GM19351 (cell line): ENCODE measurements around the gene F2RL1.
"Not testable (repeated sequence)": the region's sequence is repeated elsewhere in the genome, so short reads cannot be mapped to it uniquely, and the experiment has no call there.

Source experiments
- ATAC-seq: cut with Tn5 transposase; IDR thresholded peaks from one replicate; pipeline ENCODE4 v1.9.1; 2021; ENCODE audit warnings: mild to moderate bottlenecking, moderate library complexity; ENCODE audit not compliant: unreplicated experiment

F2RL1 gene, protein sequence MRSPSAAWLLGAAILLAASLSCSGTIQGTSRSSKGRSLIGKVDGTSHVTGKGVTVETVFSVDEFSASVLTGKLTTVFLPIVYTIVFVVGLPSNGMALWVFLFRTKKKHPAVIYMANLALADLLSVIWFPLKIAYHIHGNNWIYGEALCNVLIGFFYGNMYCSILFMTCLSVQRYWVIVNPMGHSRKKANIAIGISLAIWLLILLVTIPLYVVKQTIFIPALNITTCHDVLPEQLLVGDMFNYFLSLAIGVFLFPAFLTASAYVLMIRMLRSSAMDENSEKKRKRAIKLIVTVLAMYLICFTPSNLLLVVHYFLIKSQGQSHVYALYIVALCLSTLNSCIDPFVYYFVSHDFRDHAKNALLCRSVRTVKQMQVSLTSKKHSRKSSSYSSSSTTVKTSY

GRCh38 chr5:76818844-76819831, at the start of gene F2RL1:
Gene F2RL1, plus strand, starts transcription at chr5:76819030. Its CDS starts 153 bp downstream, at chr5:76819183.
- no peak for ATAC-seq

- not testable (repeated sequence) for ATAC-seq
Measured at GRCh38 chr5:76771041-76771440, 47.8 kb upstream of the F2RL1 start.

DNA sequence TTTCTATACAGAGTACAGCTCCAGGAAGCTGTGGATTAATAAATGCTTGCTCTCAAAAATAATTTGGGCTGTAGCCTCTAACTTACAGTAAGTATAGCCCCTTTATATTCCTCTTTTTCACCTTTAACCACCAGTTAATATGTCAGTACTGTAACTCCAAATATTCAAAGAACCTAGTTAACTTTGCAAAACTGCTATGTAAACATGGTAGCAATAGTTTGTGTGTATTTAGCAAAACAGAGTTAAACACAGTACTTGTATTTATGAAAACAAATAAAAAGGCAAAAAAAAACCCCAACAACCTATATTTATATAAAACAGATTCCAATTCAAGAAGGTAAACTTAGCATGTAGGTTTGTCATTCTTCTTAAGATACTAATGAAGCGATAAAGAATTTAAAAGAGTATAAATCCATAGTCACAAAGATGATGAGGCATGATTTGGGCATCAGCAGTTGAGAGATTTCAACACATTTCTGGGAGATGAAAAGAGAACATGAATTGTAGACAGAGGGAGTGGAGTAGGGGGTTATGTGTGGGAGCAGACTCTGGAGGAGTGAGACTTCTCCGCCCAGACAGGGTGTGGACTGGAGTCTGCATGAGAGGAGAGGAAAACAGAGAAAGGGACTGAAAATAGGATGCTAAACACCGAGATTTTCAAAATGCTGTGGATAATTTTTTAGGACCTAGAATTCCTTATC, 47.0 kb upstream of the F2RL1 start:
- no peak for ATAC-seq

GRCh38 chr5:76775921-76776320, 42.9 kb upstream of the F2RL1 start:
- ATAC-seq, result no peak

- ATAC-seq, result no peak
Measured at GRCh38 chr5:76776391-76776790, 42.4 kb upstream of the F2RL1 start.

- not testable (repeated sequence) for ATAC-seq
Measured at GRCh38 chr5:76780616-76781015, 38.2 kb upstream of the F2RL1 start.

- ATAC-seq, result no peak
Measured at GRCh38 chr5:76781775-76782174, 37.1 kb upstream of the F2RL1 start.

GRCh38 chr5:76782444-76782843, 36.4 kb upstream of the F2RL1 start:
- ATAC-seq, result no peak

- ATAC-seq, result no peak
Measured at GRCh38 chr5:76787237-76787636, 31.6 kb upstream of the F2RL1 start.

DNA sequence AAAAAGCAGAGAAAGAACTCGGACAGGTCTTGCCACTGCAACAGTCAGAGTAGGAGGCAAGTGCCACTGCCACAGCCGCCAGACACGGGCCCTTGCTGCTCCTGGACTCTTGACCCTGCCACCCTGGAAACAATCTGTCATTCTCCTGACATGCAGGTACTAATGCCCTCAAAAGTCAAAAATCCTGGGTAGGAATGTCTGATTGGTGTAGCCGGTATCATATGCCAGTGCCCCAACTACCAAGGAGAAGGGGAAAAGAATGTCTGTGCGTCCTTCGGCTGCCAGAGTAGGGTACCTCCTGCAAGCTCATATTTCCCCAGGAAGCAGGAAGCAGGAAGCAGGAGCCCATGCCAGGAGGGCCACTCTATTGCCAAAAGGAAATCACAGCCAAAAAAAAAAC, 30.5 kb upstream of the F2RL1 start:
- ATAC-seq, result no peak

DNA sequence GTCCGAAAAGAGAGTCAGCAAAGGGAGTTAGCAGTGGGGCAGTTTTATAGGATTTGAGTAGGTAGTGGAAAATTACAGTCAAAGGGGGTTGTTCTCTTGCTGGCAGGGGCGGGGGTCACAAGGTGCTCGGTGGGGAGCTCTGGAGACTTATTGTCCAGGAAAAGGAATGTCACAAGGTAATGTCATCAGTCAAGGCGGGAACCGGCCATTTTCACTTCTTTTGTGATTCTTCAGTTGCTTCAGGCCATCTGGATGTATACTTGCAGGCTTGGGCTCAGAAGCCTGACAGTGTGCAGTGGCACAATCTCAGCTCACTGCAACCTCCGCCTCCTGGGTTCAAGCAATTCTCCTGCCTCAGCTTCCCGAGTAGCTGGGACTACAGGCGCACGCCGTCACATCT, 29.6 kb upstream of the F2RL1 start:
- not testable (repeated sequence) for ATAC-seq

GRCh38 chr5:76789991-76790581, 28.7 kb upstream of the F2RL1 start:
- ATAC-seq, result no peak

DNA sequence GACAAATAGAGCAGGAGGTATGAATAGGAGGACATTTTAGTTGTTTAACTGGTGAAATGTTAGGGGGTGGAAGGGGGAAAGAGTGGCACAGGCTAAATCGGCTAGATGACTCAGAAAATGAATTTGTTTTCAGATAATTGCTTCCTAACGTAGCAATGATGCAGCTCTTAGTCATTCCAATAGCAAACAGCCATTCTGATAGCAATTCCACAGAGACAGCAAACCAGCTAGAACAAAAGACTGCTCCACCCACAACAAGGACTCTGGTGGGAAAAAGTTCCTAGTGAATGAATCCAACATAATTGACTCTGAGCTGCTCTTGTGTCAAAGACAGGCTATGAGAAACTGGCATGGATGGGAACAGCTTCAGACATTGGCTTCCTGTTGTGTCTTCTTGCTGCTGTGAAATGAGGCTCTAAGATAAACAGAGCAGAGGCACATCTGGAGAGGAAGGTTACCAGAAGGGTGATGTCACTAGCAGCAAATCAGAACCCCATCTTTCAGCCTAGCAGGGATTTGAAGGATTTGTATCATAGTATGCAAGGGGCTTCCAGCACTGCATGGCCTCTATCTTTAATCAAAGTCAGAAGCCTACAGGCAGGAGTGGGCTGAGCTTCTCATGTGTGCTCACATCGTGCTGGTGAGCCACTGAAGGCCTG, 28.1 kb upstream of the F2RL1 start:
- ATAC-seq, result no peak

GRCh38 chr5:76791461-76791860, 27.4 kb upstream of the F2RL1 start:
- ATAC-seq, result no peak

DNA sequence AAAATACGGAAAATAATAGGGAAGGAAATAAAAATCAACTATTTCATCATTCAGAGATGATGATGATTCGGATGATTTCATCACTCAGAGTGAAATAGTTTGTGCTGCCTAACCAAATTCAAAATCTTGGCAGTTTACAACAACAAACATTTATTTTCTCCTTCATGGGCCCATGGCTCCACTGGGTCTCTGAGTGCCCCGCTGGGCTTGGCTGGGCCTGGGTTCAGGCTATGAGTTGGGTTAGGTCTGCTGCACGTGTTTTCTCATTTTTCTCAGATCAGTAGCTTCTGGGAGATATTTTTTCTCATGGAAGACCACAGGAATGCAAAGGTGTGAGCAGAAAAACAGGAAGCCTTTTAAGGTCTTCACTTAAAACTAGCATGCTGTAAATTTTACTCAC, 24.0 kb upstream of the F2RL1 start:
- ATAC-seq, result no peak

GRCh38 chr5:76799588-76799987, 19.2 kb upstream of the F2RL1 start:
- ATAC-seq, result no peak

DNA sequence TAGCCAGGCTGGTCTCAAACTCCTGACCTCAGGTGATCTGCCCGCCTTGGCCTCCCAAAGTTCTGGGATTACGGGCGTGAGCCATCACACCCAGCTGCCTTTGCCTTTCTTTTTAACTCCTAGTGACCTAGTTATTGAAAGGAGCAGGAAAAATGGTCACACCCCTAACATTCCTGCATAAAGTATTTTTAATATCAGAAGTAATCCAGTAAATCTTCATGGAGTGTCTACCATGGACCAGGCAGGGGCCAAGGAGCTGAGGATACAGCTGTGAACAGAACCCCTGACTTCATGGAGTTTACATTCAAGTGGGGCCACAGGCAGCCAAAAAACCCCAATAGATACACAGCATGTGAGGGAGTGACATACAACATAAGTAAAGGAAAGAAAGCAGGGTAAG, 18.3 kb upstream of the F2RL1 start:
- no peak for ATAC-seq

DNA sequence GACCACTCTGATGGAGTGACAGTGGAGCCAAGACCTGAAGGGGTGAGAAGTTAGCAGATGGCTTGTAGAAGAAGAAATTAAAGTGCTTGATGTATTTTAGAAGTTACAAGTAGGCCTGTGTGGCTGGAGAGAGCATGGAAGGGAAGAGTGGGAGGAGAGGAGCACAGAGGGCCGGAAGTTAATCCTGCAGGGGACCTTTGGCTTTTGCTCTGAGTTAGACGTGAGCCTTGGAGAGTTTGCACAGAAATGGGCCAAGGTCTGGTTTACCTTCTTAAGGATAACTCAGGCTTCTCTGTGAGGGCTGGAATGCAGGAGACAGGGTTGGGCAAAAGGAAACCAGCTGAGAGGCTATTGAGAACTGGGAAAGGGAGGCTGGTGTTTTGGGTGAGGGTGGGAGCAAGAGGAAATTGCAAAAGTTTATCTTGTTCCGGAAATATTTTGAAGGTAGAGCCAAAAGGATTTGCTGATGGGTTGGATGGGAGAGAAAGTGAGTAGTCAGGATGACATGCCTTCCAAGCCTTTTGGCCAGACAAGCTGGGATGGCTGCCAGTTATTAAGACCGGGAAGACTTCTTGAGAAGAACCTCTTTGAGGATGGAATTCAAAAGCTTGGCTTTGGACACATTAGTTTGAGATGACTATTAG, 17.5 kb upstream of the F2RL1 start:
- ATAC-seq, result no peak

GRCh38 chr5:76801803-76802195, 17.0 kb upstream of the F2RL1 start:
- no peak for ATAC-seq

GRCh38 chr5:76804266-76804665, 14.6 kb upstream of the F2RL1 start:
- no peak for ATAC-seq
